ENCODE results near the gene SCARF2.

GRCh38 chr22:20446383-20446970 lies 8.9 kb upstream of the SCARF2 start:
- TF ChIP-seq POLR2A (IDR thresholded peaks at IDR 0.05) (no peak), CTCF (IDR thresholded peaks at IDR 0.05) (no peak)

Measured in suprapubic skin (tissue), 3 donors.